Vagina (tissue), 2 donors: Measurements from ENCODE around the gene RPL5. TPM values are rescaled to one million over a fixed set of nuclear protein-coding genes. Genes with fewer than 3 reads are reported as not detected.

Source experiments
- DNase-seq, 2 donors: peaks; one replicate each; pipeline ENCODE4 v3.0.0-alpha.2; 2017; ENCODE audit errors: extremely low spot score in 2 of 2
- H3K27ac ChIP-seq: fragments of 200-600 bp; sonication (generic); one replicate; pipeline ENCODE4 v1.5.1; 2019
- H3K27me3 ChIP-seq: fragments of 200-600 bp; sonication (generic); one replicate; pipeline ENCODE4 v1.5.1; 2019
- H3K36me3 ChIP-seq, 2 donors: fragments of 200-600 bp; sonication (generic); one replicate each; pipeline ENCODE4 v1.5.1; 2017 to 2019
- H3K4me1 ChIP-seq: fragments of 200-600 bp; sonication (generic); one replicate; pipeline ENCODE4 v1.5.1; 2019
- H3K4me3 ChIP-seq, 2 donors: fragments of 200-600 bp; sonication (generic); 1 replicate in 1 of 2; 2 replicates in 1 of 2; pipeline ENCODE4 v1.5.1; 2016 to 2019
- H3K9me3 ChIP-seq: fragments of 200-600 bp; sonication (generic); one replicate; pipeline ENCODE4 v1.5.1; 2019
- CTCF ChIP-seq, 3 experiments: fragments of 450-650 bp in 2 of 3; fragments of 200-600 bp in 1 of 3; sonication (generic) in 1 of 3; IDR thresholded peaks; one replicate each; pipeline ENCODE4 v1.5.1; 2017 to 2019; ENCODE audit warnings: antibody characterized with exemption in 3 of 3, mild to moderate bottlenecking in 2 of 3, moderate library complexity in 2 of 3
- POLR2A ChIP-seq, 2 donors: fragments of 450-650 bp; IDR thresholded peaks; one replicate each; pipeline ENCODE4 v1.6.1; 2017; ENCODE audit warnings: antibody characterized with exemption in 2 of 2, mild to moderate bottlenecking in 2 of 2, moderate library complexity in 2 of 2
- POLR2AphosphoS5 ChIP-seq, 2 donors: sonication (generic); formaldehyde crosslinking; IDR thresholded peaks; one replicate each; pipeline ENCODE4 v1.9.0; 2017; ENCODE audit warnings: antibody characterized with exemption in 2 of 2, mild to moderate bottlenecking in 2 of 2, low read depth in 1 of 2; ENCODE audit not compliant: insufficient read depth in 1 of 2
- intact Hi-C: fragments of 100-400 bp; cut with DNase I; formaldehyde crosslinking; loops from one replicate; pipeline ENCODE4 v1.15.1; 2023
- total RNA-seq: library from RNA; depleted of rRNA; stranded (reverse); fragments of >200 nt; gene quantifications from one replicate; pipeline ENCODE4 v1.2.3, GENCODE V29; 2016

RPL5 gene
- total RNA-seq, 1 donor from 2014 or later, result 1,502 TPM

GRCh38 chr1:92820024-92820423, 11.8 kb upstream of the RPL5 start:
- TF ChIP-seq CTCF (IDR thresholded peaks at IDR 0.05), result no peak
- TF ChIP-seq POLR2AphosphoS5 (IDR thresholded peaks at IDR 0.05; ENCODE audit: insufficient read depth in 1 of 2, low read depth in 1 of 2), result no peak
- TF ChIP-seq POLR2A (IDR thresholded peaks at IDR 0.05), result no peak
- no peaks in the 10 kb centered on the region for H3K4me1 ChIP-seq
- H3K27me3 ChIP-seq, result no peaks in the 10 kb centered on the region
- intact Hi-C loops, result no loop called here
- H3K4me3 ChIP-seq, result no peak overlapping the region
- DNase-seq, result no peak
- H3K27ac ChIP-seq, result no peak overlapping the region
- H3K36me3 ChIP-seq, result no peaks in the 10 kb centered on the region
- no peaks in the 10 kb centered on the region for H3K9me3 ChIP-seq

GRCh38 chr1:92820551-92820950, 11.3 kb upstream of the RPL5 start:
- Histone ChIP-seq H3K27me3 (no peaks in the 10 kb centered on the region), H3K27ac (no peak overlapping the region), H3K9me3 (no peaks in the 10 kb centered on the region), H3K4me3 (no peak overlapping the region), H3K36me3 (no peaks in the 10 kb centered on the region), H3K4me1 (no peaks in the 10 kb centered on the region)
- no peak for DNase-seq
- TF ChIP-seq CTCF (IDR thresholded peaks at IDR 0.05), result no peak
- TF ChIP-seq POLR2A (IDR thresholded peaks at IDR 0.05), result no peak
- TF ChIP-seq POLR2AphosphoS5 (IDR thresholded peaks at IDR 0.05; ENCODE audit: insufficient read depth in 1 of 2, low read depth in 1 of 2), result no peak
- intact Hi-C loops, result no loop called here

- intact Hi-C loops, result no loop called here
- Histone ChIP-seq H3K9me3 (no peaks in the 10 kb centered on the region), H3K4me1 (no peaks in the 10 kb centered on the region), H3K27me3 (no peaks in the 10 kb centered on the region), H3K36me3 (no peaks in the 10 kb centered on the region), H3K27ac (no peak overlapping the region), H3K4me3 (no peak overlapping the region)
- TF ChIP-seq POLR2A (IDR thresholded peaks at IDR 0.05) (no peak), CTCF (IDR thresholded peaks at IDR 0.05) (no peak), POLR2AphosphoS5 (IDR thresholded peaks at IDR 0.05; ENCODE audit: insufficient read depth in 1 of 2, low read depth in 1 of 2) (no peak)
- DNase-seq, result no peak
Measured at GRCh38 chr1:92822879-92823278, 9.0 kb upstream of the RPL5 start.

GRCh38 chr1:92826792-92827191, 5.0 kb upstream of the RPL5 start:
- TF ChIP-seq POLR2A (IDR thresholded peaks at IDR 0.05) (no peak), POLR2AphosphoS5 (IDR thresholded peaks at IDR 0.05; ENCODE audit: insufficient read depth in 1 of 2, low read depth in 1 of 2) (no peak), CTCF (IDR thresholded peaks at IDR 0.05) (no peak)
- DNase-seq, result no peak
- intact Hi-C loops, result no loop called here
- no peak overlapping the region for H3K4me3 ChIP-seq
- H3K36me3 ChIP-seq, result no peaks in the 10 kb centered on the region
- no peaks in the 10 kb centered on the region for H3K9me3 ChIP-seq
- no peaks in the 10 kb centered on the region for H3K27me3 ChIP-seq
- H3K27ac ChIP-seq, result no peak overlapping the region
- H3K4me1 ChIP-seq, result no peaks in the 10 kb centered on the region

DNA sequence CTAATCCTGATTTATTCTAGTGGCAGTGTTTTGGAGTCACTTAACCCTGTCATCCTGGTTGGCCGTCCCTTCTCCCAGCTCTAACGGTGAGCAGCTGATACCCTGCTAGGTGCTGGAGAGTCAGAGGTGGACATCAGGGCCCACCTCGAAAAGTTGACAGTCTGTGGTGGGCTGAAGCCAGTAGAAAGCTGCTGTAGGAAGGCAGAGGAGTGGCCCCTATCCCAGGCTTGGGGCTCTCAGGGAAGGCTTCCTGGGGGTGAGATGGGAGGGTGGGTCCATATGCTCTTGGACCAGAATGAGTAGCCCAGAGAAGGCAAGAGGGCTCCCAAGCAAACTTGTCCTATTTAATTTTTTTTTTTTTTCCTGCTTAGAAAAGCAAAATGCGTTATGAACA, 475 bp upstream of the RPL5 start:
- peaks cover 0 to 15% of the 10 kb centered on the region in 2 donors for H3K36me3 ChIP-seq
- DNase-seq, result no peak
- H3K9me3 ChIP-seq, result no peaks in the 10 kb centered on the region
- peaks cover 37% of the 10 kb centered on the region for H3K4me1 ChIP-seq
- TF ChIP-seq POLR2A (IDR thresholded peaks at IDR 0.05) (no peak), POLR2AphosphoS5 (IDR thresholded peaks at IDR 0.05; ENCODE audit: insufficient read depth in 1 of 2, low read depth in 1 of 2) (no peak), CTCF (IDR thresholded peaks at IDR 0.05) (no peak)
- H3K27ac ChIP-seq, result peak overlapping the region; percentile 93
- no peaks in the 10 kb centered on the region for H3K27me3 ChIP-seq
- intact Hi-C loops, result no loop called here
- H3K4me3 ChIP-seq, result peak overlapping the region; percentile 74 to 92
